HG02623 (cell line): ENCODE measurements around the gene SLC6A19.
"Not testable (repeated sequence)": the region's sequence is repeated elsewhere in the genome, so short reads cannot be mapped to it uniquely, and the experiment has no call there.

Source experiments
- ATAC-seq: cut with Tn5 transposase; IDR thresholded peaks from one replicate; pipeline ENCODE4 v1.9.1; 2021; ENCODE audit warnings: moderate library complexity; ENCODE audit not compliant: unreplicated experiment

Gene SLC6A19

DNA sequence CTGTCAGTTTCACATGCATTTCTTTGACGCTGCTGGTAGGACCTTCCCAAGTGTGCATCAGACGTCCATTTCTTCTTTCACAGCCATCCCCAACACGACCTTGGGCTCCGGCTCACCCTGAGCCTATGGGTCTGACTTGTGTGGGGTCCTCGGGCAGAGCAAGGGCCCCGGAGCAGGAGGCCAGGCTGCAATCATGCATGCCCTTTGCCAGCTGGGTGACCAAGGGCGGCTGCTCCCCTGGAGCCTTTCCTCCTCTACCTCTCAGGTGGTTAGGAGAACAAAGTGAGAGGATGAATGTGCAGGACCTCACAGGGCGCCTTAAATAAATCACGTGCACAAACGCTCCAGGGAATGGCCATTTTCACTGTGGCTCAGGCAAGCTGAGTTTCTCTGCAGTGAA is 60.2 kb downstream of the SLC6A19 start:
- no peak for ATAC-seq

DNA sequence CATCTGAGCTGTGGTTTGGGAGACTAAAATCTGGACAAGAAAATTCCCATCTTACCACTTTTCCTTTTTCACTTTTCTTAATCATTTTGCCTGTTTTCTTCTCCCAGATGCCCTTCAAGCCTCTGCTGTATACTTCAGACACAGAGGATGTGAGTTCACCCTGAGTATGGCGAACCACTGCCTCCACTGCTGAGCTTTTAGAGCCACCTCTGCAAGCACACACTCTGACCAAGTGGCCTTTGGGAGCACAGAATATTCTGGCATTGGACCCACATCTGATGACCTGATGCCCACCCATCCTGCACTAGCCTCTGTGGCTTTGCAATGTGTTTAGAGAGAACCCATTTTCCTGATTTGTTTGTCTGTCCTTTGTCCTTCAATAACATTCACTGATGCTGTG is 61.0 kb downstream of the SLC6A19 start:
- ATAC-seq = no peak

DNA sequence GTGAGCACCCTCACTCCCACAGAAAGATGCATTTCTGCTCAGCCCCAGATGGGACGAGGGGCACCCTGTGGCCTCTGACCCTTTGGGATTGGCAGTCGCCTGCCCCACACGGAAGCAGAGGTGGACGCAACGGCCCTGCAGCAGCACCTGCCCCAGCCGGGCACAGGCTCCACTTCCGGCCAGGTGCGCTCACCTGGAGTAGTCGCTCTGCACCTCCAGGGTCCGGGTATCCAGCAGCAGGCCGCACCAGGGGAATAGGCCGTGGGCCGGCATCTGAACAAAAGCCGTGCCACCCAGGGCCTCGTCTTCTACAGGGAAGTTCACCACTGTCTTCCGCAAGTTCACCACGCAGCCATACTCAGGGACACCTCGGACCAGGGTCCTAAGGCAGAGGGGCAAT is 62.8 kb downstream of the SLC6A19 start:
- no peak for ATAC-seq

GRCh38 chr5:1265026-1265425 is 63.6 kb downstream of the SLC6A19 start:
- no peak for ATAC-seq

- ATAC-seq = no peak
Observed at GRCh38 chr5:1265461-1266455, 64.4 kb downstream of the SLC6A19 start.

GRCh38 chr5:1266791-1267190 is 65.4 kb downstream of the SLC6A19 start:
- ATAC-seq = no peak

- ATAC-seq = not testable (repeated sequence)
Observed at GRCh38 chr5:1267464-1267863, 66.1 kb downstream of the SLC6A19 start.

GRCh38 chr5:1268056-1268455 is 66.7 kb downstream of the SLC6A19 start:
- ATAC-seq = no peak

DNA sequence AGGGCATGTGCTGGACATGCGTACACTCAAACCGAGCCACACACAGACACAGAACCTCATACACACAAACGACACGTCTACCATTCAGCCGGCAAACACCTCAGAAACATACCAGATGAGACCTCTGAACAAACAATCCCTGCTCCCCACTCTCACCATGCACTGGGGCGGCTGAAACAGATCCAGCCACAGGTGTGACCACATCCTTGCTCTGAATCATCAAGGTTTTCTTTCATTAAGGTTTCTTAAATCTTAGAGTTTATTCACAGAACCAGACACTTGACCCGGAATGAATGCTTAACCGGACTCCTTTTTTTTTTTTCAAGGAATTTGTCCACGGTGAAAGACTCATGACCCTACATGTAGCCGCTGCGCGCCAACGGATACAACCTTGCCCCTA is 67.3 kb downstream of the SLC6A19 start:
- no peak for ATAC-seq

DNA sequence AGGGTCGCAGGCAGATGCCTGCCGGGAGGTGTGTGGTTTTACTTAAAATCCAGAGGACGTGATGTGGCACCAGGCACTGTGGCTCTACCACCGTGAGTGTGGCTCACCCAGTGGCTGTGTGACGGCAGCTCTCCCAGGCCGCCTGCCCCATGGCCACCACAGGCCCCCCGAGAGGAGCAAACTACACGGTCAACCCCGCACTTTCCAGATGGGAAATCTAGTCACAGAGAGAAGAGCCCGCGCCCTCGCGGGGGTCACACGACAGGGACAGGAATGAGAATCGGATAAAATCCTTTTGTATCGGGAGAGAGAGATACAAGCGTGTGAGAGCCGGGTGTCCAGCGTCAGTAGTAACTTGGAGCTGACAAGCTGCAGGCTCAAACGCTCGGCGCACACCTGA is 69.0 kb downstream of the SLC6A19 start:
- no peak for ATAC-seq

- ATAC-seq = no peak
Observed at GRCh38 chr5:1270933-1271914, 69.8 kb downstream of the SLC6A19 start.

DNA sequence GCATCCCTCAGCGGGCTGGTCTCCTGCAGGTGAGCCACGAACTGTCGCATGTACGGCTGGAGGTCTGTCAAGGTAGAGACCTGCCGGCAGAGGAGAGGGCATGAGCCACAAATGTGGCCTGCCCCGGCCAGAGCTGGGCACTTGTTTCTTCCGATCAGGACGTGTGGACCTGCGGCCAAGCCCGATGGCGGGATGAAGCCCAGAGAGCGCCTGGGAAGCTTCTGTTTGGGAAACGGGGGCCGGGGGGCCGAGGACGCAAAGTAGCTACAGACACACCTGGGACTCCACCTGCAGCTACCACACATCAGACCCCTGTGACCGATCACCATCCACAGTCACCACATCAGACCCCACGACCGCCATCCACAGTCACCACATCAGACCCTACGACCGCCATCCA is 70.8 kb downstream of the SLC6A19 start:
- ATAC-seq = no peak

- no peak for ATAC-seq
Observed at GRCh38 chr5:1273745-1274144, 72.3 kb downstream of the SLC6A19 start.

- no peak for ATAC-seq
Observed at GRCh38 chr5:1274471-1274870, 73.1 kb downstream of the SLC6A19 start.
